ENCODE data around the gene TMEM263. TPM values are rescaled to one million over a fixed set of nuclear protein-coding genes. Genes with fewer than 3 reads are reported as not detected.

Gene TMEM263
- total RNA-seq, 1 donor from 2014 or later = 19.6 TPM

GRCh38 chr12:106956048-106956578, 406 bp downstream of the TMEM263 start:
- intact Hi-C loops (cut with DNase I) = loop anchor here (1.0 kb wide), 1 partner anchor 137 kb away; the partner anchor contains the start of gene CRY1
- Histone ChIP-seq H3K36me3 (no peaks in the 10 kb centered on the region), H3K4me3 (peak overlapping the region; percentile 74 to 89), H3K9me3 (no peaks in the 10 kb centered on the region), H3K4me1 (peaks cover 45% of the 10 kb centered on the region), H3K27ac (peak overlapping the region; percentile 99), H3K27me3 (no peaks in the 10 kb centered on the region)
- peak in 1 of 2 donors; percentile 90 for DNase-seq (ENCODE audit: extremely low spot score in 2 of 2)
- TF ChIP-seq POLR2AphosphoS5 (IDR thresholded peaks at IDR 0.05; ENCODE audit: insufficient read depth in 1 of 2, low read depth in 1 of 2) (no peak), POLR2A (IDR thresholded peaks at IDR 0.05) (no peak), CTCF (IDR thresholded peaks at IDR 0.05) (no peak)

GRCh38 chr12:106957583-106957982, 1.9 kb downstream of the TMEM263 start:
- Histone ChIP-seq H3K27ac (peak overlapping the region; percentile 99), H3K4me3 (peak overlapping the region; percentile 74 to 89)
- intact Hi-C loops (cut with DNase I) = no loop called here

DNA sequence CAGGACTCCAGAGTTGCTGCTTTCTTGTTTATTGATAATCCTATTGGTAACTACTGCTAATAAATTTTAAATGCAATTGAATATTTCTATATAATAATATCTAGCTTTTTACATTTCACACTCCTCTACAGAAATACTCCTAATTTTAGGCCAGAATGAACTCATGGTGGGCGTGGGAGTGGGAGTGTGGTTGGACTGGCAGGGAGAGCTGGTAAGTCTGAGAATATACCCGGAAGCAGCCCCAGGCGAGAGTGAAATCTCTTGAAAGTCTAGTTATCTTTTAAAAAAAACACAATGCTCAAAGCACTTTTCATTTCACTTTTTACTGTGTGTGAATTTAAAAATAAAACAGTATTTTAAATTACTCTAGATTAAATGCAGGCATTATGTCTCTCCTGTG, 4.7 kb downstream of the TMEM263 start:
- no peaks in the 10 kb centered on the region for H3K36me3 ChIP-seq
- H3K4me1 ChIP-seq = peaks cover 67% of the 10 kb centered on the region
- no peak overlapping the region for H3K27ac ChIP-seq
- no peak overlapping the region for H3K4me3 ChIP-seq
- no peak for TF ChIP-seq CTCF (IDR thresholded peaks at IDR 0.05)
- no peak for TF ChIP-seq POLR2A (IDR thresholded peaks at IDR 0.05)
- no peak for TF ChIP-seq POLR2AphosphoS5 (IDR thresholded peaks at IDR 0.05; ENCODE audit: insufficient read depth in 1 of 2, low read depth in 1 of 2)
- no peaks in the 10 kb centered on the region for H3K27me3 ChIP-seq
- no peak for DNase-seq (ENCODE audit: extremely low spot score in 2 of 2)
- intact Hi-C loops (cut with DNase I) = no loop called here
- H3K9me3 ChIP-seq = no peaks in the 10 kb centered on the region

More at GRCh38 chr12:106957583-106957982, 1.9 kb downstream of the TMEM263 start:
- Histone ChIP-seq H3K4me1 (peaks cover 55% of the 10 kb centered on the region), H3K27me3 (no peaks in the 10 kb centered on the region), H3K36me3 (no peaks in the 10 kb centered on the region), H3K9me3 (no peaks in the 10 kb centered on the region)
- TF ChIP-seq POLR2A (IDR thresholded peaks at IDR 0.05) = no peak
- TF ChIP-seq CTCF (IDR thresholded peaks at IDR 0.05) = no peak
- no peak for TF ChIP-seq POLR2AphosphoS5 (IDR thresholded peaks at IDR 0.05; ENCODE audit: insufficient read depth in 1 of 2, low read depth in 1 of 2)
- no peak for DNase-seq (ENCODE audit: extremely low spot score in 2 of 2)

GRCh38 chr12:106962286-106962685, 6.6 kb downstream of the TMEM263 start:
- Histone ChIP-seq H3K36me3 (peaks cover 0 to 7% of the 10 kb centered on the region in 2 donors), H3K9me3 (no peaks in the 10 kb centered on the region), H3K4me1 (peaks cover 65% of the 10 kb centered on the region), H3K27me3 (no peaks in the 10 kb centered on the region), H3K27ac (no peak overlapping the region), H3K4me3 (no peak overlapping the region)
- TF ChIP-seq CTCF (IDR thresholded peaks at IDR 0.05) (no peak), POLR2A (IDR thresholded peaks at IDR 0.05) (no peak), POLR2AphosphoS5 (IDR thresholded peaks at IDR 0.05; ENCODE audit: insufficient read depth in 1 of 2, low read depth in 1 of 2) (no peak)
- no peak for DNase-seq (ENCODE audit: extremely low spot score in 2 of 2)
- intact Hi-C loops (cut with DNase I) = no loop called here

DNA sequence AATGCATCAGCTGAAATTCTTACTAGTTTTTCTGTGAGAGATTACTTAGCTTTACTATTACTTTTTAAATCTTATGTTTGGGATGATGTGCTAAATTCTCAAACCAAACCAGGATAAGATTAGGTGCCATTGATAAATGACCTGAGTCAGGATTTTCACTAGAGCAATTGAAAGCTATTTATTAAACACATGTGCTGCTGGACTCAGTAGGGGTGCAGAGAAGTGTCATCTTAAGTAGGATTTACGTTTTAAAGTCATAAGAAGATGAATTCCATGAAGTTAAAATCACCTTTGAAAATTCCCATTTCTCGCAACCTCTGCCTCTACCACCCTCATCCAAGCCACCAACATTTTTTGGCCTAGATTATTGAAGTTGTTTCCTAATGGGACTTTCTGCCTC, 8.8 kb downstream of the TMEM263 start:
- no peak for DNase-seq (ENCODE audit: extremely low spot score in 2 of 2)
- intact Hi-C loops (cut with DNase I) = no loop called here
- no peak for TF ChIP-seq POLR2A (IDR thresholded peaks at IDR 0.05)
- no peak for TF ChIP-seq POLR2AphosphoS5 (IDR thresholded peaks at IDR 0.05; ENCODE audit: insufficient read depth in 1 of 2, low read depth in 1 of 2)
- Histone ChIP-seq H3K4me1 (peaks cover 42% of the 10 kb centered on the region), H3K9me3 (no peaks in the 10 kb centered on the region), H3K27me3 (no peaks in the 10 kb centered on the region), H3K4me3 (no peak overlapping the region), H3K27ac (no peak overlapping the region), H3K36me3 (peaks cover 0 to 22% of the 10 kb centered on the region in 2 donors)

Measured in vagina (tissue), 2 donors.